ENCODE measurements around the gene NCKAP5.
"Not testable (repeated sequence)": the region's sequence is repeated elsewhere in the genome, so short reads cannot be mapped to it uniquely, and the experiment has no call there.

The NCKAP5 gene

GRCh38 chr2:132825601-132826000 lies 742.7 kb downstream of the NCKAP5 start:
- no peak for DNase-seq

GRCh38 chr2:132824716-132825115 lies 743.5 kb downstream of the NCKAP5 start:
- DNase-seq, result no peak

- no peak for DNase-seq
These were observed 752.0 kb downstream of the NCKAP5 start for GRCh38 chr2:132816234-132816633.

GRCh38 chr2:132815516-132815915 lies 752.7 kb downstream of the NCKAP5 start:
- no peak for DNase-seq

- DNase-seq, result no peak
These were observed 753.6 kb downstream of the NCKAP5 start for GRCh38 chr2:132814651-132815050.

- no peak for DNase-seq
These were observed 754.8 kb downstream of the NCKAP5 start for GRCh38 chr2:132813422-132813821.

GRCh38 chr2:132811148-132811915 lies 756.9 kb downstream of the NCKAP5 start:
- DNase-seq, result no peak

- not testable (repeated sequence) for DNase-seq
These were observed 758.3 kb downstream of the NCKAP5 start for GRCh38 chr2:132809962-132810361.

- DNase-seq, result no peak
These were observed 764.2 kb downstream of the NCKAP5 start for GRCh38 chr2:132804051-132804450.

- DNase-seq, result no peak
These were observed 769.9 kb downstream of the NCKAP5 start for GRCh38 chr2:132798341-132798740.

GRCh38 chr2:132797556-132797955 lies 770.7 kb downstream of the NCKAP5 start:
- DNase-seq, result no peak

- DNase-seq, result no peak
These were observed 771.2 kb downstream of the NCKAP5 start for GRCh38 chr2:132797071-132797470.

GRCh38 chr2:132795220-132795619 lies 773.0 kb downstream of the NCKAP5 start:
- DNase-seq, result no peak

- DNase-seq, result no peak
These were observed 774.7 kb downstream of the NCKAP5 start for GRCh38 chr2:132793532-132793931.

GRCh38 chr2:132790207-132790785 lies 778.0 kb downstream of the NCKAP5 start:
- DNase-seq, result no peak

GRCh38 chr2:132789066-132789465 lies 779.2 kb downstream of the NCKAP5 start:
- no peak for DNase-seq

- no peak for DNase-seq
These were observed 779.9 kb downstream of the NCKAP5 start for GRCh38 chr2:132788310-132788838.

- DNase-seq, result no peak
These were observed 784.4 kb downstream of the NCKAP5 start for GRCh38 chr2:132783883-132784282.

- DNase-seq, result no peak
These were observed 786.0 kb downstream of the NCKAP5 start for GRCh38 chr2:132782176-132782783.

- DNase-seq, result no peak
These were observed 787.6 kb downstream of the NCKAP5 start for GRCh38 chr2:132780651-132781050.

GRCh38 chr2:132779206-132779721 lies 789.0 kb downstream of the NCKAP5 start:
- no peak for DNase-seq

- DNase-seq, result no peak
These were observed 792.0 kb downstream of the NCKAP5 start for GRCh38 chr2:132776287-132776686.

GRCh38 chr2:132774189-132774588 lies 794.1 kb downstream of the NCKAP5 start:
- no peak for DNase-seq

GRCh38 chr2:132773331-132773730 lies 794.9 kb downstream of the NCKAP5 start:
- no peak for DNase-seq
